IMR-90 (cell line): ENCODE measurements around the gene HLA-A. TPM values are rescaled to one million over a fixed set of nuclear protein-coding genes. Genes with fewer than 3 reads are reported as not detected.

ENCODE experiments used
- ATAC-seq: fragments of 200-7000 bp; cut with Tn5 transposase; 2 replicates; pipeline ENCODE4 v1.9.1; 2020; ENCODE audit warnings: low read depth, mild to moderate bottlenecking, moderate library complexity
- BruUV-seq: library from RNA; stranded (reverse); fragments of 400-500 nt; replicated peaks from 2 replicates; lab custom pipeline; 2021; lab: Mats Ljungman, UMichigan
- CTCF ChIA-PET: fragments of 300-600 bp; formaldehyde crosslinking; extraction: SDS; loops from one replicate; lab custom pipeline; 2021; ENCODE audit warnings: antibody characterized with exemption; lab: Yijun Ruan, JAX
- POLR2A ChIA-PET: fragments of 300-600 bp; sonication (Branson Sonifier 250); formaldehyde crosslinking; loops from one replicate; lab custom pipeline; 2022; ENCODE audit warnings: antibody characterized with exemption; ENCODE audit not compliant: unreplicated experiment; lab: Charles Lee
- DNase-seq: peaks from one replicate; pipeline ENCODE4 v3.0.0; 2013
- H2AFZ ChIP-seq: replicated peaks from 2 replicates; pipeline ENCODE3; 2013; ENCODE audit warnings: low read length, mild to moderate bottlenecking; ENCODE audit not compliant: poor library complexity
- H2AK5ac ChIP-seq: 2 replicates; pipeline ENCODE4 v1.6.1; 2013; ENCODE audit warnings: low read depth, low read length, inconsistent platforms
- H2AK9ac ChIP-seq: replicated peaks from 2 replicates; pipeline ENCODE3; 2013; ENCODE audit warnings: mild to moderate bottlenecking, low read depth, low read length, moderate library complexity; ENCODE audit not compliant: poor library complexity
- H2BK120ac ChIP-seq: 2 replicates; pipeline ENCODE4 v1.6.1; 2013; ENCODE audit warnings: low read depth, low read length, inconsistent platforms
- H2BK15ac ChIP-seq: 3 replicates; pipeline ENCODE4 v1.6.1; 2013; ENCODE audit warnings: low read depth, low read length, inconsistent platforms
- H2BK20ac ChIP-seq: 2 replicates; pipeline ENCODE4 v1.6.1; 2013; ENCODE audit warnings: low read depth, mild to moderate bottlenecking, inconsistent platforms, low read length, moderate library complexity
- H2BK5ac ChIP-seq: 2 replicates; pipeline ENCODE4 v1.6.1; 2013; ENCODE audit warnings: mild to moderate bottlenecking, low read depth, low read length, inconsistent platforms; ENCODE audit not compliant: poor library complexity, severe bottlenecking
- H3K14ac ChIP-seq: replicated peaks from 2 replicates; pipeline ENCODE4 v1.6.1; 2013; ENCODE audit warnings: low read depth, low read length, inconsistent platforms
- H3K18ac ChIP-seq: 2 replicates; pipeline ENCODE4 v1.6.1; 2013; ENCODE audit warnings: low read depth, low read length, control low read depth
- H3K23ac ChIP-seq: 2 replicates; pipeline ENCODE4 v1.6.1; 2013; ENCODE audit warnings: low read depth, low read length, inconsistent platforms
- H3K27ac ChIP-seq: 2 replicates; pipeline ENCODE4 v1.5.1; 2013; ENCODE audit warnings: mild to moderate bottlenecking, control low read depth, low read length; ENCODE audit not compliant: insufficient read depth
- H3K27me3 ChIP-seq: 2 replicates; pipeline ENCODE4 v1.6.1; 2013; ENCODE audit warnings: low read length; ENCODE audit not compliant: control insufficient read depth, insufficient read depth
- H3K36me3 ChIP-seq: 2 replicates; pipeline ENCODE4 v1.6.1; 2013; ENCODE audit warnings: low read length, mixed read lengths; ENCODE audit not compliant: control insufficient read depth, insufficient read depth
- H3K4ac ChIP-seq: 2 replicates; pipeline ENCODE4 v1.6.1; 2013; ENCODE audit warnings: low read depth, low read length, inconsistent platforms
- H3K4me1 ChIP-seq: 2 replicates; pipeline ENCODE4 v1.6.1; 2013; ENCODE audit warnings: low read length, mixed read lengths; ENCODE audit not compliant: control insufficient read depth, insufficient read depth
- H3K4me2 ChIP-seq: 2 replicates; pipeline ENCODE4 v1.6.1; 2013; ENCODE audit warnings: low read depth, mild to moderate bottlenecking, control low read depth, low read length, moderate library complexity
- H3K4me3 ChIP-seq: 2 replicates; pipeline ENCODE4 v1.5.1; 2013; ENCODE audit warnings: low read depth, mild to moderate bottlenecking, control low read depth, low read length, moderate library complexity; ENCODE audit not compliant: insufficient read depth
- H3K56ac ChIP-seq: 2 replicates; pipeline ENCODE4 v1.6.1; 2013; ENCODE audit warnings: low read length, inconsistent platforms; ENCODE audit not compliant: insufficient read depth; ENCODE audit errors: extremely low read depth
- H3K79me1 ChIP-seq, 2 experiments: 2 replicates each; pipeline ENCODE4 v1.6.1; 2013; ENCODE audit warnings: low read length in 2 of 2, inconsistent platforms in 1 of 2, low read depth in 1 of 2
- H3K9ac ChIP-seq: 2 replicates; pipeline ENCODE4 v1.6.1; 2013; ENCODE audit warnings: low read depth, low read length, control low read depth
- H3K9me1 ChIP-seq: 2 replicates; pipeline ENCODE4 v1.6.1; 2013; ENCODE audit warnings: low read length, inconsistent platforms; ENCODE audit not compliant: insufficient read depth
- H3K9me3 ChIP-seq: 2 replicates; pipeline ENCODE4 v1.6.1; 2013; ENCODE audit warnings: low read length; ENCODE audit not compliant: control insufficient read depth, insufficient read depth
- H4K20me1 ChIP-seq: 2 replicates; pipeline ENCODE4 v1.6.1; 2013; ENCODE audit warnings: low read length, inconsistent platforms; ENCODE audit not compliant: insufficient read depth
- H4K5ac ChIP-seq: 2 replicates; pipeline ENCODE4 v1.6.1; 2013; ENCODE audit warnings: mild to moderate bottlenecking, low read depth, low read length, control low read depth
- H4K8ac ChIP-seq, 2 experiments: 2 replicates each; pipeline ENCODE4 v1.6.1; 2013; ENCODE audit warnings: low read depth in 2 of 2, low read length in 2 of 2, control low read depth in 1 of 2, inconsistent platforms in 1 of 2
- H4K91ac ChIP-seq: 2 replicates; pipeline ENCODE4 v1.6.1; 2013; ENCODE audit warnings: low read depth, low read length, inconsistent platforms; ENCODE audit not compliant: insufficient read depth
- BHLHE40 ChIP-seq: fragments of 150-350 bp; IDR thresholded peaks from 2 replicates; pipeline ENCODE4 v1.6.1; 2016; ENCODE audit warnings: mild to moderate bottlenecking, low read depth, low read length
- CEBPB ChIP-seq: IDR thresholded peaks from 2 replicates; pipeline ENCODE4 v1.6.1; 2012; ENCODE audit warnings: low read depth, low read length, improper control_type of control experiment
- CHD1 ChIP-seq: IDR thresholded peaks from 2 replicates; pipeline ENCODE4 v1.6.1; 2012; ENCODE audit warnings: low read depth, low read length, improper control_type of control experiment
- ELK1 ChIP-seq: fragments of 150-350 bp; IDR thresholded peaks from 2 replicates; pipeline ENCODE4 v1.6.1; 2016; ENCODE audit warnings: low read depth, mild to moderate bottlenecking, low read length, moderate library complexity, borderline replicate concordance
- FOS ChIP-seq: fragments of 150-350 bp; IDR thresholded peaks from 2 replicates; pipeline ENCODE4 v1.6.1; 2016; ENCODE audit warnings: low read depth, low read length
- MAFK ChIP-seq: IDR thresholded peaks from 2 replicates; pipeline ENCODE4 v1.6.1; 2012; ENCODE audit warnings: low read depth, low read length, improper control_type of control experiment
- MAZ ChIP-seq: IDR thresholded peaks from 2 replicates; pipeline ENCODE4 v1.6.1; 2012; ENCODE audit warnings: low read depth, mild to moderate bottlenecking, low read length, improper control_type of control experiment, moderate library complexity, borderline replicate concordance
- MXI1 ChIP-seq: IDR thresholded peaks from 2 replicates; pipeline ENCODE4 v1.6.1; 2012; ENCODE audit warnings: low read depth, mild to moderate bottlenecking, low read length, moderate library complexity, borderline replicate concordance
- NFE2L2 ChIP-seq: fragments of 150-350 bp; IDR thresholded peaks from 2 replicates; pipeline ENCODE4 v1.6.1; 2016; ENCODE audit warnings: low read depth, mild to moderate bottlenecking, low read length
- POLR2A ChIP-seq: IDR thresholded peaks from 2 replicates; pipeline ENCODE4 v1.6.1; 2012; ENCODE audit warnings: mild to moderate bottlenecking, low read depth, low read length
- RAD21 ChIP-seq: IDR thresholded peaks from 2 replicates; pipeline ENCODE4 v1.6.1; 2012; ENCODE audit warnings: low read length, improper control_type of control experiment
- RCOR1 ChIP-seq: IDR thresholded peaks from 2 replicates; pipeline ENCODE4 v1.6.1; 2012; ENCODE audit warnings: mild to moderate bottlenecking, low read length, improper control_type of control experiment; ENCODE audit not compliant: insufficient replicate concordance
- RFX5 ChIP-seq: IDR thresholded peaks from 2 replicates; pipeline ENCODE4 v1.8.0; 2012; ENCODE audit warnings: low read depth, mild to moderate bottlenecking, low read length, moderate library complexity
- SMC3 ChIP-seq: fragments of 150-350 bp; IDR thresholded peaks from 2 replicates; pipeline ENCODE4 v1.6.1; 2016; ENCODE audit warnings: low read depth, mild to moderate bottlenecking, antibody characterized with exemption, low read length, moderate library complexity
- WGBS, 2 experiments: methylation state at CpG; one replicate each; pipeline versions ENCODE4 v1.1.5 to v1.1.7; 2013; ENCODE audit warnings: missing lambda C conversion rate in 2 of 2; ENCODE audit not compliant: insufficient read length in 1 of 2; ENCODE audit errors: extremely low coverage in 2 of 2; 5-methylcytosine and 5-hydroxymethylcytosine counted together
- dilution Hi-C: fragments of 300-500 bp; cut with HindIII; formaldehyde crosslinking; loops from one replicate; pipeline ENCODE4 v1.14.3; 2018; ENCODE audit warnings: low sequenced_read_pairs; ENCODE audit not compliant: unreplicated experiment
- in situ Hi-C: fragments of 300-500 bp; cut with MboI; formaldehyde crosslinking; loops from 3 replicates; pipeline ENCODE4 v1.14.3; 2019; ENCODE audit warnings: low sequenced_read_pairs, inconsistent platforms, mixed read lengths
- intact Hi-C: fragments of 100-400 bp; cut with micrococcal nuclease; formaldehyde crosslinking; loops from 2 replicates; pipeline ENCODE4 v1.10.0; 2022
- polyA plus RNA-seq, 3 experiments: library from polyadenylated mRNA; depleted of rRNA; stranded (reverse); fragments of >200 nt; gene quantifications; 2 replicates each; pipeline ENCODE4 v1.2.3, GENCODE V29; 2012; ENCODE audit warnings: low replicate concordance in 1 of 3
- total RNA-seq: library from RNA; depleted of rRNA; stranded (reverse); fragments of >200 nt; gene quantifications from 2 replicates; pipeline ENCODE4 v1.2.3, GENCODE V29; 2012
- TF ChIP-seq, protein P1 (sequence below): fragments of 150-350 bp; IDR thresholded peaks from 2 replicates; pipeline ENCODE4 v1.6.1; 2017; ENCODE audit warnings: mild to moderate bottlenecking, antibody characterized with exemption, low read length, low read depth
- TF ChIP-seq, protein P2 (sequence below): conservative IDR thresholded peaks from 2 replicates; pipeline ENCODE4 v1.5.1; 2012; ENCODE audit warnings: mild to moderate bottlenecking, low read depth, low read length, improper control_type of control experiment

The HLA-A gene
- total and polyA plus RNA-seq, 2 of the 4 experiments (the other 2 are of a cell fraction): 94.5 to 218 TPM

- no peak overlapping the region for H3K18ac ChIP-seq
- no peak overlapping the region for H3K4me3 ChIP-seq
- no peak overlapping the region for H2BK20ac ChIP-seq
- no peak for DNase-seq
- H4K20me1 ChIP-seq: peaks cover 4% of the 10 kb centered on the region; the same call in 1 of the 2 replicates
- H2AK5ac ChIP-seq: no peak overlapping the region
- no peaks in the 10 kb centered on the region for H3K9me3 ChIP-seq
- H3K4me1 ChIP-seq: no peaks in the 10 kb centered on the region
- H3K23ac ChIP-seq: no peak overlapping the region
- no peak overlapping the region for H2BK5ac ChIP-seq
- in situ Hi-C loops: no loop called here
- no peak overlapping the region; the same call in 1 of the 2 replicates for H3K14ac ChIP-seq
- no peak overlapping the region for H4K8ac ChIP-seq
- H3K27me3 ChIP-seq: no peaks in the 10 kb centered on the region
- no peak overlapping the region for H4K5ac ChIP-seq
- ATAC-seq: no peak
- dilution Hi-C loops: loop anchor here (10.0 kb wide), 1 partner anchor 155 kb away; no protein-coding TSS in a partner anchor
- no peak overlapping the region for H3K4me2 ChIP-seq
- peaks cover 0 to 5% of the 10 kb centered on the region in 2 experiments; a peak in 2 of 4 replicates for H3K79me1 ChIP-seq
- BruUV-seq: no TSS peak
- H3K9ac ChIP-seq: no peak overlapping the region
- no peaks in the 10 kb centered on the region for H3K9me1 ChIP-seq
- WGBS, 2 experiments: 85% methylated on average over 4 of the region's 7 CpGs; no CpG with 5 or more reads in 1 of the 2 experiments
- POLR2A ChIA-PET: no interaction called here
- H2BK120ac ChIP-seq: no peak overlapping the region
- H3K27ac ChIP-seq: no peak overlapping the region
- no peak overlapping the region for H3K56ac ChIP-seq
- no peak overlapping the region for H3K4ac ChIP-seq
- TF ChIP-seq FOS (no peak), MAFK (no peak), CHD1 (no peak), RAD21 (no peak), POLR2A (no peak), ELK1 (no peak), BHLHE40 (no peak), SMC3 (no peak), CEBPB (no peak), RFX5 (no peak), NFE2L2 (no peak), RCOR1 (no peak), MXI1 (no peak), MAZ (no peak)
- TF ChIP-seq, protein P1, sequence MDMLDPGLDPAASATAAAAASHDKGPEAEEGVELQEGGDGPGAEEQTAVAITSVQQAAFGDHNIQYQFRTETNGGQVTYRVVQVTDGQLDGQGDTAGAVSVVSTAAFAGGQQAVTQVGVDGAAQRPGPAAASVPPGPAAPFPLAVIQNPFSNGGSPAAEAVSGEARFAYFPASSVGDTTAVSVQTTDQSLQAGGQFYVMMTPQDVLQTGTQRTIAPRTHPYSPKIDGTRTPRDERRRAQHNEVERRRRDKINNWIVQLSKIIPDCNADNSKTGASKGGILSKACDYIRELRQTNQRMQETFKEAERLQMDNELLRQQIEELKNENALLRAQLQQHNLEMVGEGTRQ: no peak
- TF ChIP-seq, protein P2, sequence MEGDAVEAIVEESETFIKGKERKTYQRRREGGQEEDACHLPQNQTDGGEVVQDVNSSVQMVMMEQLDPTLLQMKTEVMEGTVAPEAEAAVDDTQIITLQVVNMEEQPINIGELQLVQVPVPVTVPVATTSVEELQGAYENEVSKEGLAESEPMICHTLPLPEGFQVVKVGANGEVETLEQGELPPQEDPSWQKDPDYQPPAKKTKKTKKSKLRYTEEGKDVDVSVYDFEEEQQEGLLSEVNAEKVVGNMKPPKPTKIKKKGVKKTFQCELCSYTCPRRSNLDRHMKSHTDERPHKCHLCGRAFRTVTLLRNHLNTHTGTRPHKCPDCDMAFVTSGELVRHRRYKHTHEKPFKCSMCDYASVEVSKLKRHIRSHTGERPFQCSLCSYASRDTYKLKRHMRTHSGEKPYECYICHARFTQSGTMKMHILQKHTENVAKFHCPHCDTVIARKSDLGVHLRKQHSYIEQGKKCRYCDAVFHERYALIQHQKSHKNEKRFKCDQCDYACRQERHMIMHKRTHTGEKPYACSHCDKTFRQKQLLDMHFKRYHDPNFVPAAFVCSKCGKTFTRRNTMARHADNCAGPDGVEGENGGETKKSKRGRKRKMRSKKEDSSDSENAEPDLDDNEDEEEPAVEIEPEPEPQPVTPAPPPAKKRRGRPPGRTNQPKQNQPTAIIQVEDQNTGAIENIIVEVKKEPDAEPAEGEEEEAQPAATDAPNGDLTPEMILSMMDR: no peak
- H2BK15ac ChIP-seq: no peak overlapping the region
- intact Hi-C loops: no loop called here
- H4K91ac ChIP-seq: no peak overlapping the region
- CTCF ChIA-PET: no interaction called here
- H2AFZ ChIP-seq: no peak overlapping the region
- peaks cover 13% of the 10 kb centered on the region for H3K36me3 ChIP-seq
- no peak overlapping the region for H2AK9ac ChIP-seq
Observed at GRCh38 chr6:29949934-29950333, 7.6 kb downstream of the HLA-A start.
